T-helper 2 cell treated with Interferon-gamma antibody and Interleukin-4, amounts not matched to agents 5 μg/mL and 100 μg/mL, for 36 hours (primary cell): Measurements from ENCODE around the gene TMEM163.

Source experiments
- DNase-seq: peaks from one replicate; pipeline ENCODE4 v3.0.0; 2021; ENCODE audit warnings: low spot score
- H3K27ac Mint-ChIP-seq: one replicate; pipeline ENCODE4 v1.8.0; 2021; ENCODE audit warnings: mild to moderate bottlenecking, mixed read lengths
- H3K27me3 Mint-ChIP-seq: one replicate; pipeline ENCODE4 v1.8.0; 2021; ENCODE audit warnings: low read depth, mixed read lengths
- H3K36me3 Mint-ChIP-seq: one replicate; pipeline ENCODE4 v1.8.0; 2021; ENCODE audit warnings: low read depth, mixed read lengths
- H3K4me1 Mint-ChIP-seq: one replicate; pipeline ENCODE4 v1.8.0; 2021; ENCODE audit warnings: low read depth, mixed read lengths
- H3K4me3 Mint-ChIP-seq: one replicate; pipeline ENCODE4 v1.8.0; 2022; ENCODE audit warnings: mild to moderate bottlenecking, moderate library complexity, mixed read lengths
- H3K9me3 Mint-ChIP-seq: one replicate; pipeline ENCODE4 v1.8.0; 2021; ENCODE audit warnings: mixed read lengths

TMEM163 gene

DNA sequence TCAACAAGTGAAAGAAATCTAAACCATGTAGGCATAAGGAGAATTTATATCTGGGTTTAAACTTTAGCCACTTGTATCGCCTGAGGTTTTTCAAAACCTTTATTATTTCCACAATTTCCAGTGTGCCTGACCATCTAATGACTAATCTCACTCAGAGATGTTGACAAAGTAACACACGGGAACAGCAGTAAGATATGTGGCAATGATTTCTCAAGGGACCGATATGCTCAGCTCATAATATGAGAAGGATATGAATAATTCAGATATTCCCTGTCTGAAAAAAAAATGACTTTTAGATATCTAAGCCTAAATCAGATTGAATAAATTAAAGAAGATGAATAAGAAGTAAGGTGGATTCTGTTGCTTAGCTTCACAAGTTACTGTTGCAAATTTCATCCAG, 43.5 kb downstream of the TMEM163 start:
- Mint-ChIP-seq H3K27ac (no peak overlapping the region), H3K4me1 (peaks cover 53% of the 10 kb centered on the region), H3K27me3 (peaks cover 30% of the 10 kb centered on the region), H3K36me3 (no peaks in the 10 kb centered on the region), H3K9me3 (peaks cover 5% of the 10 kb centered on the region), H3K4me3 (no peak overlapping the region)
- DNase-seq, result no peak

DNA sequence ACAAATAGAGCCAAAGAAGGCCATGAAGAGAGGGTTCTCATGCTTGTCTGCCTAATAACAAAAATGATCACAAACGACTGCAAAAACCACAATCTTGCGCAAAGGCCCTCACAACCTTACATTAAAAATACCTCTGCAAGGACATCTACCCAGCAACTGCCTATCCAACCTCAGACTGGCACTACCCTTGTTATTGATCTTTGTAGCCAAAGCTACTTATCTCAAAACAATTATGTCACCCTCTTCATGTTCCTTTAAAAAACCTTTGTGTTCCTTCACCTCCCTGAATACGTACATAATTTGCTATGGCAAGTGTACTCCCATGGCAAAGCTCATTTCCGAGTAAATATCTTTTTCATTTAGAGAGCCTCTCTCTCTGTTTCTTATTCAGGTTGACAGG, 44.1 kb downstream of the TMEM163 start:
- no peak for DNase-seq
- Mint-ChIP-seq H3K36me3 (no peaks in the 10 kb centered on the region), H3K4me1 (peaks cover 56% of the 10 kb centered on the region), H3K27me3 (peaks cover 30% of the 10 kb centered on the region), H3K9me3 (peaks cover 5% of the 10 kb centered on the region), H3K27ac (no peak overlapping the region), H3K4me3 (no peak overlapping the region)

- DNase-seq, result no peak
- H3K9me3 Mint-ChIP-seq, result no peaks in the 10 kb centered on the region
- H3K4me3 Mint-ChIP-seq, result peak overlapping the region; percentile 71
- H3K27ac Mint-ChIP-seq, result peak overlapping the region; percentile 79
- peaks cover 30% of the 10 kb centered on the region for H3K27me3 Mint-ChIP-seq
- no peaks in the 10 kb centered on the region for H3K36me3 Mint-ChIP-seq
- peaks cover 60% of the 10 kb centered on the region for H3K4me1 Mint-ChIP-seq
These were observed 47.3 kb downstream of the TMEM163 start for GRCh38 chr2:134671513-134671912.

DNA sequence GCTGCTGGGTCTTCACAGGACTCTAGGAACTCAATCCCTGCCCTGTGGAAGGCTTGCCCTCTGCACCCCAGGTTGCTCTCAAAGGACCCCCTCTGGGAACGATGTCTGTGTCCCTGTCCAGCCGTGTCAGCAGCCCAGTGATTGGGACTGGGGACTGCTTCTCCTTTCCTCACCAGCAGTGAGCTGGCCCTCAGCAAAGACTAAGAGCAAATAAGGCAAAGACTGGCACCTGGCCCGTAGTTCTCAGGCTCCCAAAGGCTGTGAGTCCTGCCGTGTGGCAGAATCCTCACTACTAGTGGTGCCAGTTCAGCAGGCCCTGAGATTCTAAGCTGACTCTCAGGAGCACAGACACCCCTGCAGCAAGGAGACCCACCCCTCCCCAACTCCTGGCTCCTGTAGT, 47.8 kb downstream of the TMEM163 start:
- peaks cover 62% of the 10 kb centered on the region for H3K4me1 Mint-ChIP-seq
- H3K27ac Mint-ChIP-seq, result peak overlapping the region; percentile 79
- H3K36me3 Mint-ChIP-seq, result no peaks in the 10 kb centered on the region
- peaks cover 32% of the 10 kb centered on the region for H3K27me3 Mint-ChIP-seq
- no peak for DNase-seq
- peak overlapping the region; percentile 71 for H3K4me3 Mint-ChIP-seq
- H3K9me3 Mint-ChIP-seq, result no peaks in the 10 kb centered on the region

- Mint-ChIP-seq H3K9me3 (no peaks in the 10 kb centered on the region), H3K27me3 (peaks cover 27% of the 10 kb centered on the region), H3K36me3 (no peaks in the 10 kb centered on the region), H3K4me3 (peak overlapping the region; percentile 71), H3K27ac (peak overlapping the region; percentile 79), H3K4me1 (peaks cover 70% of the 10 kb centered on the region)
- DNase-seq, result peak; percentile 61
These were observed 48.8 kb downstream of the TMEM163 start for GRCh38 chr2:134669731-134670669.

- Mint-ChIP-seq H3K9me3 (no peaks in the 10 kb centered on the region), H3K4me1 (peaks cover 69% of the 10 kb centered on the region), H3K36me3 (no peaks in the 10 kb centered on the region), H3K4me3 (peak overlapping the region; percentile 71), H3K27me3 (peaks cover 24% of the 10 kb centered on the region), H3K27ac (peak overlapping the region; percentile 79)
- DNase-seq, result peak; percentile 80
These were observed 50.0 kb downstream of the TMEM163 start for GRCh38 chr2:134668821-134669220.

DNA sequence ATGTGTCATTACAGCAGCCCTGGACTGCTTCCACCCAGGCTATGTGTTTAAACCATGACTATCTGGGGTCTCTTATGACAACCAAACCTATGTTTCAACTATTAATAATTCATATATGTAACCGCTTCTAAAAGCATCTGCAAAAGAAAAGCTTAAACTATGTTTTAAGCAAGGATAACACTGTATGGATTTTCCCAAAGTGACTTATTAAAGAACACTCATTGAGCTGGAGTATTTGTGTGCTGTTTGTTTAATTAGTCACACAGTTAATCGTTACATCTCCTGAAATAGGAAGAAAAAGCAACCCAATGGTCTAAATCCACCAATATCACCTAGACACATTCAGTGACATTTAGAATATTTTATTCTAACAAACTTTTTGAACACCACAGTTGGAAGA, 51.3 kb downstream of the TMEM163 start:
- no peaks in the 10 kb centered on the region for H3K36me3 Mint-ChIP-seq
- H3K27me3 Mint-ChIP-seq, result peaks cover 23% of the 10 kb centered on the region
- no peak overlapping the region for H3K4me3 Mint-ChIP-seq
- DNase-seq, result no peak
- H3K4me1 Mint-ChIP-seq, result peaks cover 65% of the 10 kb centered on the region
- no peaks in the 10 kb centered on the region for H3K9me3 Mint-ChIP-seq
- H3K27ac Mint-ChIP-seq, result no peak overlapping the region

DNA sequence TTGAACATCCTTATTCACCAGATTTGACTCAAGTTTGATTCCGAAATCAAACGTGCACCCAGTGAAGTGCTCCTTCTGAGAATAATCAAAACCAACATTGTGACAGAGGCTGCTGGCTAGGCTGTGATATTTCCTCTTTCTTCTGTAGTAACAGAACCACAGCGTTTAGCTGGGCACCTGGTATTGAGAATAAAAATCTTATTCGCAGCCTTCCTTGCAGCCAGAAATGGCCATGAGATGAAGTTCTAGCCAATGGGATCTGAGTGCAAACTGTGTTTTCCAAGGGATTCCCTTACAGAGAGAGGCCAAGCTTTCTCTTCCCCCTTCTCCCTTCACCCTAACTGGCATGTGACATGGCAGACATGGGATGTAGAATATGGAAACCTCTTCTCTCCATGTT, 51.7 kb downstream of the TMEM163 start:
- Mint-ChIP-seq H3K27me3 (peaks cover 23% of the 10 kb centered on the region), H3K4me3 (no peak overlapping the region), H3K27ac (no peak overlapping the region), H3K4me1 (peaks cover 61% of the 10 kb centered on the region), H3K36me3 (no peaks in the 10 kb centered on the region), H3K9me3 (no peaks in the 10 kb centered on the region)
- DNase-seq, result no peak

GRCh38 chr2:134665727-134666506, 52.9 kb downstream of the TMEM163 start:
- Mint-ChIP-seq H3K36me3 (no peaks in the 10 kb centered on the region), H3K27me3 (peaks cover 23% of the 10 kb centered on the region), H3K4me1 (peaks cover 57% of the 10 kb centered on the region), H3K27ac (no peak overlapping the region), H3K9me3 (no peaks in the 10 kb centered on the region), H3K4me3 (no peak overlapping the region)
- no peak for DNase-seq

DNA sequence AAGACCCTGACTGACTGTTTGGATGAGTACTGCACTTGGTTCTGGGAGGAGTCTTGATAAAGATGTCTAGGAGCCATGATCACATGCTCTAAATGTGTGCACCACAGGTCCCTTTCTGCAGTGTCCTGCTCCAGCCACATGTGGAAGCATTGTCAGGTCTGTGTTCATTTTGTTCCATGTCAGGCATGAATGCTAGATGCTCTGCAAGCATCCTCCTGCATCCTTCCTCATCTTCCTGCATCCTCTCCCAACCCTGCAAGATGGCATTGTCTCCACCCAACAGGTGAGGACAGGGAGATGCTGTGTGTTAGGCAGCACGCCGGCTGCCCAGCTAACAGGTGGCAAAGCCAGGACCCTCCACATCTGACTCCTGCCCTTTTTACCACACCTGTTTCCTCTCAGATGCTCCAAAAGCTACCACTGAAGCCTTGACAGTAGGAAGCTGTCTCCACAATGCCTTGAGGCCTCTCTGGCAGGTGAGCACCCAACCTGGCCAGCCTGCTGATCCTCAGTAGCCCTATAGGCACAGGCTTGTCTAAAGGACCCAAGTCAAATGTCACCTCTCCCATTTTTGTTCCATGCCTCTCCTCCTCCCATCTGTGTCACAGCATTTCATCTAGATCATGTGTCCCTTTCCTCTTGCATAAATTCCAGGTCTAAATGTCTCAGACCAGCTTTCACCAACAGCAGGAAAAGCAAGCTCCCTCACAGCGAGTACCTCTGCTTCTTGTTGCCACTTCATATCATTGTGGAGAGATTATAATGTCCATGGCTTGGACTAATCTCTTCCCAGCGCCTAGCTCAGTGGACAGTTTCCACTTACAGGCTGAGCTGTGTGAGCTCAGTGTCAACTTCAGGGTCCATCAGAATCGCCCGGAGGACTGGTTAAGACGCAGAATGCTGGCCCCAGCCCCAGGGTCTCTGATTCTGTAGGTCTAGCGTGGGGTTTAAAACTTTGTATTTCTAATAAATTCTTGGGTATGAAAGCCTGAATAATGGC, 55.0 kb downstream of the TMEM163 start:
- Mint-ChIP-seq H3K4me1 (peaks cover 43% of the 10 kb centered on the region), H3K9me3 (no peaks in the 10 kb centered on the region), H3K27ac (no peak overlapping the region), H3K4me3 (no peak overlapping the region), H3K27me3 (peaks cover 23% of the 10 kb centered on the region), H3K36me3 (no peaks in the 10 kb centered on the region)
- no peak for DNase-seq

- H3K36me3 Mint-ChIP-seq, result no peaks in the 10 kb centered on the region
- no peak for DNase-seq
- peaks cover 33% of the 10 kb centered on the region for H3K4me1 Mint-ChIP-seq
- H3K27ac Mint-ChIP-seq, result no peak overlapping the region
- peaks cover 23% of the 10 kb centered on the region for H3K27me3 Mint-ChIP-seq
- H3K9me3 Mint-ChIP-seq, result no peaks in the 10 kb centered on the region
- H3K4me3 Mint-ChIP-seq, result no peak overlapping the region
These were observed 56.0 kb downstream of the TMEM163 start for GRCh38 chr2:134662751-134663150.

DNA sequence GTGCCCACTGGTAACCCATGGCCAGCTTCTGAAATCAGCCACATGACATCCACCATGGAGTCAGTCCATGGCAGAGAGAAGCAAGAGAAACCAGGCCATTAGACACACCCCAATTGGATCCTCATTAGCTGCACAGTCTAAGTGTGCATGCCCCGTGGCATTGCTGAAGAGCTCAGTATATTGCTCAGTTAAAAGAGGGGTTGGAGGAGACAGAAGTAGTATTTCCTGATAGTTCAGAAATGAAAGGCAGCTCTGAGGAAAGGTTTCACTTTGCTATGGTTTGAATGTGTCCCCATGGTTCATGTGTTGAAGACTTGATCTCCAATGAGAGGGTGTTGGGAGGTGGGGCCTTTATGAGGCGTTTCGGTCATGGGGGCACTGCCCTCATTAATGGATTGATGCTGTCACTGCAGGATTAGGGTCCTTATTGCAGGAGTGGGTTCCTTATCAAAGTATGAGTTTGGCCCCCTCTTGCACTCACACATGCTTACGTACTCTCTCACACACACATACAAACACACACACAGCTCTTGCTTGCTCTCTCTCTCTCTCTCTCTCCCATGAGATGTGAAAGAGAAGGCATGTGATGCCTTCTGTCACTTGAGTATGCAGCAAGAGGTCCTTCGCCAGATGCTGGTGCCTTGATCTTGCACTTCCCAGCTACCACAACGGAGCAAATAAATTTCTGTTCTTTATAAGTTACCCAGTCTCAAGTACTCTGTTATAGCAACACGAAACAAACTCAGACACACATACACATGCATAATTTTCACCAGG, 58.0 kb downstream of the TMEM163 start:
- DNase-seq, result no peak
- Mint-ChIP-seq H3K36me3 (peaks cover 2% of the 10 kb centered on the region), H3K9me3 (peaks cover 9% of the 10 kb centered on the region), H3K4me3 (no peak overlapping the region), H3K4me1 (peaks cover 31% of the 10 kb centered on the region), H3K27me3 (peaks cover 20% of the 10 kb centered on the region), H3K27ac (no peak overlapping the region)

DNA sequence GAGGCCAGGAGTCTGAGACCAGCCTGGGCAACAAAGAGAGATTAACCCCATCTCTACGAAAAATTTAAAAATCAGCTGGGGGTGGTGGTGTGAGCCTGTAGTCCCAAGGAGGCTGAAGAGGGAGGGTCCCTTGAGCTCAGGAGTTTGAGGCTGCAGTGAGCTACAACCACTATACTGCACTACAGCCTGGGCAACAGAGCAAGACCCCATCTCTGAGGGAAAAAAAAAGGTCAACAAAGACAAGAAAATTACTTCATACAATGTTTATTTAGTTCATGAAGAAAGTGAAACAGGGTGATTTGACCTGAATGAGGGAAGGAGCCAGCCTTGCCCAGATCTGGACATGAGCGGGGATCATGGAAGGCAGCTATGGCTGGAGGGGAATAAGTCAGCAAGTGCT, 59.1 kb downstream of the TMEM163 start:
- Mint-ChIP-seq H3K27ac (no peak overlapping the region), H3K27me3 (peaks cover 20% of the 10 kb centered on the region), H3K4me3 (no peak overlapping the region), H3K9me3 (peaks cover 9% of the 10 kb centered on the region), H3K36me3 (peaks cover 2% of the 10 kb centered on the region), H3K4me1 (peaks cover 25% of the 10 kb centered on the region)
- no peak for DNase-seq
